NCI-H2029 (cell line): ENCODE measurements around the gene CAPN5.
A peak's percentile ranks its signal among the peaks of the same experiment; 100 is the strongest.
"Not testable (repeated sequence)": the region's sequence is repeated elsewhere in the genome, so short reads cannot be mapped to it uniquely, and the experiment has no call there.

ENCODE experiments used
- DNase-seq: peaks from one replicate; lab custom pipeline; 2025; lab: John Stamatoyannopoulos, UW

The CAPN5 gene

DNA sequence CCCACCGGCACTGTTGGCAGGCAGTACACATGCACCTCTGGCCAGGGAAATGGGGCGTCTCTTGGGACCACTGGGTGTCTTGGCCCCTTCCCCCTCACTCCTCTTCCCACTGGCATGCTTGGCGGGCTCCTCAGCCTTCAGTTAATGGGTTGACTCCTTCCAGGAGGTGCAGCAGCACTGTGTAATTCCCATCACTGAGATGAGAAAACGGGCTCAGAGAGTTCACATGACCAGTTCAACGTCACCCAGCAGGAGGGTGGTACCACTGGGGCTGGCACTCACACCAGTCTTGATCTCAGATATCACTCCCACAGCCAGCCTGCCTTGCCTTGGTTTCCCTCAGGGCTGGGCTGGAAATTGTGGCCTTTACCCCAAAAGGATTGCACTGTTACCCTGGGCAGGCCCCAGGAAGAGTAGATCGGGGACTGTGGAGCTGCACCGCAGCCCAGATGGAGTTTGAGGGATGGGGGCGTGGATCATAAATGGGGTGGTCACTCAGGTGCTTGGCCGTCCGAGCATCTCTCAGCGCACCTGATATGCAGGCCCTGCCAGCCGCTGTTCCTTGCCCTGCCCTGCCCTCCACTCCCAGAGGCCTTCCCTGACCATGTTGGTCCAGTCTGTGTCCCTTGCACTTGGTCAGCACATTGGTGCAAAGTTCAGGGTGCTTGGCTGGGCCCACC is 16.9 kb downstream of the CAPN5 start:
- DNase-seq: no peak

DNA sequence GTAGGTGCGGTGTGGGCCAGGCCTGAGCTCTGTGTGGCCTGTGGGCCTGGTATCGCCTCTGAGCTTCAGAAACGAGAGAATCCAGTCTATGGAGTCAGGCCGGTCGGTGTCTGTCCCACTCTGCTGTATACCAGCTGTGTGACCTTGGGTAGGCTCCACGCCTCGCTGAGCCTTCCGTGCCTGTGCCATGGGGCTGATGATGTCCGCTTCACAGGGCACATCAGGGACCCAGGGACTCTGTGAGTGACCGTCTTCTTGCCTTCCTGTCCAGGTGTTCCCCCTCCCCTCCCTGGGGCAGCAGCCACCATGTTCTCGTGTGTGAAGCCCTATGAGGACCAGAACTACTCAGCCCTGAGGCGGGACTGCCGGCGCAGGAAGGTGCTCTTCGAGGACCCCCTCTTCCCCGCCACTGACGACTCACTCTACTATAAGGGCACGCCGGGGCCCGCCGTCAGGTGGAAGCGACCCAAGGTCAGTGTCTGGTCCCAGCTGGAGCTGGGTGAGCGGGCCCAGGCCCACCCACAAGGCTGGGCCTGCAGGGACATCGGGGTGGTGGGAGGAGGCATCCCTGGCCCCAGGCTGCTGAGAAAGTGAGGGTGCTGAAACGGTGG is 17.9 kb downstream of the CAPN5 start:
- DNase-seq: no peak

DNA sequence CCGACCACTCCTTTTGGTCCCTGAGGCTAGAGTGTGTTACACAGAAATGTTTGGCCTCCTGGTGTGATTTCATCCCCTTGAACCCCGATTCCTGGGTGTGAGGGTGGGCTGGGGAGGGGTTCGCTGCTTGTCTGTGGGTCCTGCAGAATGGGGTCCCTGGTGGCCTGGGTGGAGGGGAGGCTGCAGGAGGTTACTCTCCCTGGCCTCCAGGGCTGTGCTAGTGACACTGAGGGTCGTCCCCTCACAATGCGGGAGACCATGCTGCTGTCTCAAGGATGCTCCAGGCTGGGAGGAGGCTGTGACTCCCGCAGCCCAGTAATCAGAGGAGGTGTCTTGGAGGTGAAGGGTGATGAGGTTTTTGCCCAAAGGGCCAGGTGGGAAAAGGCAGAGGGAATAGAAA is 18.9 kb downstream of the CAPN5 start:
- DNase-seq: no peak

DNA sequence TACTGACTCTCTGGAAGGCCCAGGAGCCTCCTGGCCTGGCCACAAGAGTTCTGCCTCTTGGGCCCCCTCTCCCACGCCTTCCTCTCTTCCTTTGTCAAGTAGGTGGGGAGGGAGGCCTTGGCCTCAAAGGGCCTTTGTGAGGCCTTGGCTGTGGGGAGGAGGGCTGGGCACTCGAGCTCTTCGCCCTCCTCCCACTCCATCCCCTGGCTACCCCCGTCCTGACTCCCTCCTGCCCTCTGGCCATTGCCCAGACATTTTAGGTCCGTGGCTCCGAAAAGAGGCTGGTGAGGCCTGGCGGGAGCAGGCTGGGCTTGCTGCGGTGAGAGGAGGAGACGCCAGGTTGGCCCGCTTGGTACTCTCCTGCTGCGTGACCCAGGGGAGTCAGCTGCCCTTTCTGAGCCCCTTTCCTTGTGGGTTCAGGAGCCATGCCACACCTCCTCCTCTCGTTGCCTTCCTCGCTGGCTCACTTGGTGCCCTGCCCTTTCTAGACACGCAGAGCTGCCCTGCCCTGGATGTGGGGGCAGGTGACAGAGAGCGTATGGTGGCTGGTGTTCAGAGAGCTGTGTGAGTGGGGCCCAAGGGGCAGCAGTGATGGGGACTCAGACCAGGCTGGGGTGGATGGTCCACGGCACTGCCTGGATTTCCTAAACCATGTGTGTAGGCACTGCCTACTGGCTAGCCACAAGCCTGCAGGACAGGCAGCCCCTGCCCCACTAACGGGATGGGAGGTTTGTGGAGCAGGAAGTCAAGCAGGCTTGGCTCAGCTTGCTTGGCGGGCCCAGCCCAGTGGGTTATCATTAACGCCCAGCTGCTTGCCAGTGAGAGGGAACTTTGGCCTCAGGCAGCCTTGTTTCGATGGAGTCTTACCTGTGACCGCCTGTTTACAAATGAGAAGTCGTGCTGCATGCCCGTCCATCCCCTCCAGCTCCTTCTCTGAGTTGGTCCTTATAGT is 20.0 kb downstream of the CAPN5 start:
- no peak for DNase-seq

DNA sequence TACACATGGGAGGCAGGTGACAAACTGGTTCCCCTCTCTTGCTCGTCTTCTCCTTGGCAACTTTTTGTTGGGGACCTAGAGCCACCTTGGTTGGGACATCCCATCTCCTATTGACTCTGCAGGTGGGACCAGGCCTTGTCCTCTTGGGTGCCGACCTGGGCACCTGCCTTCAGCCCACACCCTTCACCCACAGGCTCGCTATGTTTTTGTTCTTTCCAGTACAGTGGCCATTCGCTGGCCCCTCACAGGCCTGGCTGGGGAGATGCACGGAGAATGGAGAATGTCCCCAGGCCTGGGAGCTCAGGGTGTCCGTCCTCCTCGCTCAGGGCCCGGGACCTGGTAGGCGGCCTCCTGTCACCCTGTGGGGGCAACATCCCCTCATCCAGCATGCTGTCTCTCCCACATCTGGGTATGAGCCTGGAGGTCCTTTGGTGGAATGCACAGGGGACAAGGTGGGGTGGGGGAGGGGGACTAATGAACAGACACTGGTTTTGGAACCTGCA is 21.0 kb downstream of the CAPN5 start:
- no peak for DNase-seq

DNA sequence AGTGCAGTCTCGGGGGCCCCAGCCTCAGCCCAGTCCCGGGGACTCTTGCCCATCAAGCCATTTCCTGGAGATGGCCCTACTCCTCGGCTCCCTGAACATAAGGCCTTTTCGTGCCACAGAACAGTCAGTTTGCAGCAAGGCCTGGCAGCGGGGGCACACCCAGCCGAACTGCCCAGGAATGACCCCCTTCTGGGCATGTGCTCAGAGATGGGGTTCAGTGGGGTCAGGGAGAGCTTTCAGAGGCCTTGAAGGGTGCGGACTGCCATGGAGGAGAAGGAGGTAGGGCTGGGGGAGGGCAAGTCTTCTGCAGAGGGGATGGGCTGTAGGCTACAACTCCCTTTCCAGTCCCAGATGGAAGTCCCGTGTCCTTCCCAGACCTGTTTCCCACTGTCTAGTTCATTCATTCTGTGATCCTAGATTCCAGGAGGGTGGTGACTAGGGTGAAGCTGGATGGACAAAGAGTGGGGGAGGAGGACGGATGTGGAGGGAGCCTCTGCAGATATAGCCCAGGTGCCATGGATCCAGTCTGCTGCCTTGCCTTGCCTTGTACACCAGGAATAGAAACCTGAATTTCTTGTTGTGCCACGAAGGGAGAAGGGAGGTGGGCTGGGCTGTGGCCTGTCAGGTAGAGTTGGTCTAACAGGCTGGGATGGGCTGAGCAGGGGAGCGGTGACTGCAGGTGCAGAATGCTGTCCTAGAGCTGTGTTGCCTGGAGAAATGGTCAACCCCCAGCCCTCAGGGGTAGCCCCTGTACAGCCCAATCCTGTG is 21.6 kb downstream of the CAPN5 start:
- no peak for DNase-seq

DNA sequence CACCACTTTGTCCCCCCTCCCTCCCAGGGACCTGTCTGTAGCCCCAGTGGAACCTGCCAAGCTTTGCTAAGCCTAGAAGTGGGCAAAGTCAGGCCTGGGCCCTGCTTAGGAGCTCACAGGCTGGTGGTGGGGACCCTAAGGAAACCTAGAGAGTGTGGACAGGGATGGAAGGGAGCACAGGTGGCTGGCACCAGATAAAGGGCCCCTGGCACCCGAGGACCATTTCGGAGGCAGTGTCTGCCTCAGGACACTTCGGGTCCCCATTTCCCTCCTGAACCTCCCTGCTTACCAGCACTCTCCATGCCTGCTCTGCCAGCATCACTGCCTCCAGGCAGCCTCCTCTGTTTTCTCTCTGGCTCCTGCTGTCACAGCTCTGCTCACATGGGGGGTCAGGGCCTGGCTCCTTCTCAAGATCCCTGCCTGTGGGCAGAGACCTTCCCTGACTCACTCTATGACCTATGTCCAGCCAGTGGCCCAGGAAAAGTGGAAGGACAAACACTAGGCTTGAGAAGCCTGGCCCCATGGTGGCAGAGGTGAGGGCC is 22.3 kb downstream of the CAPN5 start:
- no peak for DNase-seq

DNA sequence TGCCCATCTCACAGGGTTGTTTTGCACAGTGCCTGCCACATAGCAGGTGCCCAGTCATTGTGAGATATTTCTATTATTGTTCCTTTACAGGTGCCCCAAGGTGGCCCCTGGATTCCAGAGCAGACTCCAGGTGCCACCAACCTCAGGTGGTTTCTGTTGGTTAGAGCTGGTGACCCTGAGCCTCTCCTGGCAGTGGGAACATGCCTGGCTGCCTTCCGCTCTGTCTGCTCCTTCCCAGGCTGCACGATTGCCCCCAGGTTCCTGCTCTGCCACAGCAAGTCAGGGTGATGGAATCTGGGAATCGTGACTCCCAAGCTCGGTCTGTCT is 23.2 kb downstream of the CAPN5 start:
- DNase-seq: no peak

DNA sequence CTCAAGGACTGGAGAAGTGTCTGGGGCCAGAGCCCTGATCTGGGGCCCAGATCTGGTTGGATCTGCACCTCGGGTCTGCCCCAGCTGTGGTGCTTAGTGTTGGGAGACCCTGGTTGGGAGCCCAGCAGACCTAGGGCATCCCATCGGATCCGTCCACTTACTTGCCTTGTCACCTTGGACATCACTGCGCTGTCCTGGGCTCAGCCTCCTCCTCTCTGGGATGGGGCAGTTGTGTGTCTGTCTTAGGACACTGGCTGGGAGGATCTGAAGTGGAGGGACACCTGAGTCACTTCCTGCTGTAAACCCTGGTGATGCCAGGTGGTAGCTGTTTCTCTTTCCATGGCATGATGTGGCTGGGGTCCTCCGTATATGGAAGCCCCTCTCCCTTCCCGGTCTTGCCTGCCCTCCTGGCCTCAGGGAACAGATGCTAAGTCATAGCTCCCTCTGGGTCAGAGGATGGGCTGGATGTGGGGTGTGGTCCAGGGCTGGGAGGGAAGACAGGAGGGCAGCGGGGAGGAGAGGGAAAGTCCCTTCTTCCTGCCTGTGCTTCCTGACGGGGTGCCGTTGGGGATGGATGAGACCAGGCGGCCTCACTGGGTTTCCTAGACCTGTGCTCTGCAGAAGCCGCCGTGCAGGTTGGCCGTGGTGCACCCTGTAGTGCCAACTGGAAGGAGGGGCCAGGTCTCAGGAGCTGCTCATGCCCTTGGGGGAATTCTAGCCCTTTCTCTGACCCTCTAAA is 23.8 kb downstream of the CAPN5 start:
- DNase-seq: no peak

DNA sequence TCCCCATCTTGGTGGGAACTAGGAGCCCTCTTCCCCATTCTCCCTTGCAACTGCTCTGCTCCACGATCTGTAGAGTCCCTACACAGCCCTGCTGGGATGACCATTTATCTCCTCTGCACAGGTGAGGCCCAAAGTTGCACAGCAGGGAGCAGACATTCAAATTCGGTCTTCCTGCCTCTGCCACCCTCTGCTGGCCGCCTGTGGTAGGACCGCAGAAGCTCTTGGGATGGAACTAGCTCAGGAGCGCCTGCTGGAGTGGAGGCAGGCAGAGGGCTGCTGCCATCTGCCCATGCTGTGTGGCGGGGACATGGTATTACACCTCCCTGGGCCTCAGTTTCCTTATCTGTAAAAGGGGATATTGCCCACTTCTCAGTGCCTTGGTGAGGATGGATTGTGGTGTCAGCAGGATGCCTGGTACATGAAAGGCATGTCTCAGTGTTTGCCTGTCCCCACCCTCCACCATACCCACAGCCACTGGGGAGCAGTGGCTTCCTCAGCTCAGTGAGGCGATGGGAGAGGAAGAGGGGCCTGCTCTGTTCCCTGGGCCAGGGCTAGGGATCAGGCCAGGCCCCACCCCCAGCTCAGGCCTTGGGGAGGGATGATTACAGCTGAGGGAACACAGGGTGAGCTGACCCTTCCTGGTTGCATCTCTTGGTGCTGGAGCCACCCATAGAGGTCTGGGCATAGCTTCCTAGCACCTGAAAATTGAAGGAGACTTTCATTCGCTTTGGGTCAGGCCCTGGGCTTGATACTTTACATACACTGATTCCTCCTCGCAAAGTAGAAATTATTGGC is 24.6 kb downstream of the CAPN5 start:
- DNase-seq: peak; percentile 59

DNA sequence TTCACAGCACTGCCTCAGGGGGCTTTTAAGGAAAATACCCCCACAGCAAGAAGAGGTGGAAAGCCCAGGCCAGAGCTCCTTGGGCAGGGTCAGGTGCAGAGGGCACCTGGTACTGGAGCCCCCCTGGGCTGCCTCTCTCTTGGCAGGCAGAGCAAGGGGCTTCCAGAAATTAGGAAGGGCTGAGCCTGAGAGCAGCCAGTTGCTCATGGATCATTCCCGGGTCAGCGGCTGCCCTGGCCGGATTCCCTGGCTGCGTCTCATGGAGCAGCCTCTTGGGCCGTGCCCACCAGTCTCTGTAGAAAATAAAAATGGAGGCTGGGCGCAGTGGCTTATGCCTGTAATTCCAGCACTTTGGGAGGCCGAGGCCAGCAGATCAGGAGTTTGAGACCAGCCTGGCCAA is 25.6 kb downstream of the CAPN5 start:
- DNase-seq: no peak

DNA sequence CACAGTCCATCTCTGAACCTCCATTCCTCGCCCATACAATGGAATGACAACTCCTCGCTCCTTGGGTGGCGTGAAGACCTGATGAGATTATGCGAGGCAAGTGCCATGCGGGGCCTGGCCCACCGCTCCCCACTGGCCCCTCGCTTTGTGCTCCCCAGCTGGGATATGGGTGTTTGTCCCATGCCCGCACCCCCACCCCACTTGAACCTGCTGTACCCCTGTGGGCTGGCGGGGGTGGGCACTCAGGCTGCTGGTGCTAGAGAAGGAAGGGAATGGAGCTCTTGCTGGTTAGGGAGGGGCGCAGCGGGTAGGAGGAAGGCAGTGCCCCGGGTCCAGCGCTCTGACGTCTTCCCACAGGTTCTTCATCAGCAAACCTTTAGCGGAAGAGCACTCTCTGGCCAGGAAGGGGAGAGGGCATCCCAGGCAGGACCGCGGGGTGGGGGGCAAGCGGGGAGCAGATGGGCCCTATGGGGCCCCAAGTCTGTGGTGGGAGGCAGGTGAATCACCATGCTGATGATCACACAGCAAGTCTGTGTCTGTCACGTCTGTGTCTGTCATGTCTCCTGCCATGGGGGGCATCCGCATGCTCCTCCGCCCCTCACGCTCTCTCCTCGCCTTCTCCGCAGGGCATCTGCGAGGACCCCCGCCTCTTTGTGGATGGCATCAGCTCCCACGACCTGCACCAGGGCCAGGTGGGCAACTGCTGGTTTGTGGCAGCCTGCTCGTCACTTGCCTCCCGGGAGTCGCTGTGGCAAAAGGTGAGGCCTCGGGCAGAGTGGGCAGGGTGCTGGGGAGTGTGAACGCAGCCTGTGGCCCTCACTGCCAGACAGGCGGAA is 26.5 kb downstream of the CAPN5 start:
- DNase-seq: no peak

DNA sequence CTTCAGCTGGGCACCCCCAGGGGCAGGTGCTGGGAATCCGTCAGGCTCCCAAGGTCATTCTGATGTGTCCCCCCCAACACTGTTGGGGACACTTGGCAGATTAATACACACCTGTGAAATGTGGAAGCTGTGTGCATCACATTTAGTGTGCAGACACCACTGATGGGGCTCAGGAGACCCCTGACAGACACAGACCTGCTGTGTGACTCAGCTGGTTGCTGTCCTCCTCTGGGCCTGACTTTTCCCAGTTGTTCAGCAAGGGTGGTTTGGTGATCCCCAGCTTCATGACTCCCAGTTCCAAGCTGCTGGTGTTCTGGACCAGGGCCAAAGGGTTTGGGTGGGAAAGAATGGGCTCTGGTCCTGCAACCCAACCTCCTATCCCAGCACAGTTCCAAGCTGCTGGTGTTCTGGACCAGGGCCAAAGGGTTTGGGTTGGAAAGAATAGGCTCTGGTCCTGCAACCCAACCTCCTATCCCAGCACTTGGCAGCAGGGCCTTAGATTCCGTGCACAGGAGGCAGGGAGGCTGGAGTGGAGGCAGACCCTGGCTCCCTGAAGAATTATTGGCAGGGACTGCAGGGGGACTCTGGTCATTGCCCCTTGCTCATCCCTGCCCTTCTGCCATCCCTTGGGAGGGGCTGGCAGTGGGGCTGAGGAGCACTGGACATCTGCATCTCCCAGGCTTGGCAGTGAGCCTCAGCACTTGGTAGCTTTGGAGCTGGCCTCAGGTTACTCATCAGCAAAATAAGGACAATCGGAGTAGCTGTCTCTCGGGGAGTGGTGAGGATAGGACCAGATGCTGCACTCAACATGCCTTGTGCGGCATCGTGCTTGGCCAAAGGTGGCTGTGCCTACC is 27.4 kb downstream of the CAPN5 start:
- no peak for DNase-seq

DNA sequence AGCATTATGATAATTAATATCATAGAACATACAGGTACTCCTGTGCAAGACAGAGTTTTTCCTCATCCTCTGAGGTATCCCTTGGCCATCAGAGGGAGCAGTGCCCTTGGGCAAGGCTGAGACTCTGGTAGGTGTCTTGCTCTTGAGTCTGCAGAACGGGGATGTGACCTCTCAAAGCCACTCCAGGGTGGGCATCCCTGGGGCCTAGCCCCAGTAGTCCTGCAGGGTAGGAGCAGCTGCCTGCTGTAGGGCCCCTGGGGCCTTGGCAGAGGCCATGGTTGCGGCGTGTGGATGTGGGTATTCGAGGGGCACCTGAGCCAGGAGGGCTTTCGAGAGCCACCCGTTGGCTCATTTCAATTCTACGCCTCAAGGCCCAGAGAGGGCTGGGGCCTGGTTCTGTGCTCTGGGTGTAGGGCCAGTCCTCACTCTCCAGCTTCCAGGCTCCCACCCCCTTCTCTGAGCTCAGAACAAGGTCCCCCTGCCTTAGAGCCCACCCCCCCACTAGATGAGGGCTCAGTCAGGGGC is 28.1 kb downstream of the CAPN5 start:
- DNase-seq: no peak

DNA sequence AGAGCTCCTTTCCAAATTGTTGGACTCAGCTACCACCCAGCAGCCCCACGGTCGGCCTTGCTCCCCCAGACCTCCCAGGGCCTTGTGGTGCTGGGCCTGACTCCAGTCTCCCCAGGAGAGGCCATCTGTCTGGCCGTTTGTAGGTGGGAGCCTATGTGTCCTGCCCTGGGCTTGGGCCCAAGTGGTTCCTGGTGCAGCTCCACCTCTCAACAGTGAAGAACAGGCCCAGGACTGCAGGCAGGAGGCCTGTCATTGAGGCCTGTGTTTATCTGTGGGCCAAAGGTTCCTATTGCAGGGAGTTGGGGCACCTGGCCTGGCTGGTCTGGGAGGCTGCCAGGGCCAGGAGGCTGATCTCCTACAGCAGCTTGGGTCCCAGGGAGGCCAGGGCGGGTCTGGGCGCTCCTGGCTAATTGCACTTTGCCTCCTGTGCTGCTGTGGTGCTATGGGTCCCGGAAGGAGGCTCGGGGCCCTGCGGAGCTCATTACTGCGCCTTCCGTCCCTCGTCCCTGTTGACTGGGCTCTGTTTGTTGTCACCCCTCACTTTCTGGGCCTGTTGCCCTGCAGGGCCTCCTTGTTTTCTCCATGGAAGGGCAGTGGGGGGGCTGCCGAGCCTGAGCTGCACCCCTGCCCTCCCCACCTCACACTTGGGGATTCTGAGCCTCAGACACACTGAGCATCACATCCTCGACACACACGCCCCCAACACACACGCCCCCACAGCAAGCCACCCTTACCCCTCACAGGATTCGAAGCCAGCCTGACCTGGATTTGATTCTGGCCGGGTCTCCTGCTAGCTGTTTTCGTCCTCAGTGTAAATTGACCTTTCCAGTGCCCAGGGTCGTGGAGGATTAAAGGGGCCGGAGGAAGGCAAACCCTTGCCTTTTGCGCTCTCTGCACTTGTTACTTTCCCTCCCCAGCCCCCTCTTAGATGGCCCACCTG is 29.1 kb downstream of the CAPN5 start:
- no peak for DNase-seq

DNA sequence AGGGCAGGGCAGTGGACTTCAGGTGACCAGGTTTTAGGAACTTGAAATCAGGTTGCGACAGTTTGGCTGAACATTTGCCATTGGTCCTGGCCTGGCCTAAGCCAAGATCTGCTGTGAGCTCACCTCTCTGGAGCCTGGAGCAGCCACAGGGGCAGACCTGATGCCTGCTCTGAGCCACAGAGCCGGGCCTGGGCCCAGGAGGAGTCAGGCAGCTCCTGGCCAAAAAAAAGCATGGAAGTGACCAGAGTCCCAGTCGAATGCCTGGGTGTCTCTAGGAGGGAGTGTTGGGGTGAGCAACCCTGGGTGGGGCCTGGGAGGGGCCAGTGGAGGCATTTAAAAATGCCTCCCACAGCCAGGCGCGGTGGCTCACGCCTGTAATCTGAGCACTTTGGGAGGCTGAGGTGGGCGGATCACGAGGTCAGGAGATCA is 29.8 kb downstream of the CAPN5 start:
- DNase-seq: no peak

DNA sequence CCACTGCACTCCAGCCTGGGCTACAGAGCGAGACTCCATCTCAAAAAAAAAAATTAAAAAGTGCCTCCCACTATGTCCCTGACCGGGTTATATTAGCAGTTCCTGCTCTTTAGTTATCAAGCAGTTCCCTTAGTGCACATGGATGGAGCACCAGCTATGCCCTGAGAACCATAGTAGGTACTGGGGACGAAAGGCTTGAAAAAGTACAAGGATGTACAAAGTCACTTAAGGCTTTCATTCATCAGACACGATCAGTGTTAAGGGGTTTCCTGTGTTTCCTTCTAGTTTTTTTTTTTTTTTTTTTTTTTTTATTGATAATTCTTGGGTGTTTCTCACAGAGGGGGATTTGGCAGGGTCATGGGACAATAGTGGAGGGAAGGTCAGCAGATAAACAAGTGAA is 30.4 kb downstream of the CAPN5 start:
- DNase-seq: not testable (repeated sequence)
